ENCODE data around the gene RNF6. TPM values are rescaled to one million over a fixed set of nuclear protein-coding genes. Genes with fewer than 3 reads are reported as not detected.

RNF6 gene
- total RNA-seq, 1 experiment from 2014 or later = 19.5 TPM

DNA sequence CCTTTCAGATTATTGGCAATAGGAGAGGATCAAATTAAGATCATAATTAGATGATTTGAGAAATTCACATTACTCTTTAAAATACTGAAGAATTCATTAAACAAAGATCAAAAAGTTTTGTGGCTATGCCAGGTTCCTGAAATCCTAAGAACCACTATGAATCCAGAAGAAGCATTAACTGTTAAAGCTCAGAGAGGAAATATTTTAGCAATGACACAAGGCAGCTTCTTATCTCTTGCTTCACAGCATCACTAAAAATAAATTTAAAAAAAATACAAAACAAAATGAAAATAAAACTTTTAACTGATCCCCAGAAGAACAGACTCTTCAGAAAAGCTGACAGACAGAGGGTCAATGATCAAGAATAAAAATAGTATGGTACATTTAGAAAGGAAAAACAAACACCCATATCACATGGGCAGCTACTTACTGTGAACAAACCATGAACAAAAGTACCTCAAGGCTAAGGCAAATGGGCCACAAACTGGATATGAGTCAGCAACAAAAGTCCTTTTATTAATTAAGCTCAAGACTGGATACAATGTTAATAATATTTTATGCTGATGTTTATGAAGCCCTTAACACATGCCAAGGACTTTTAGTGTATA is 19.6 kb downstream of the RNF6 start:
- no peak overlapping the region for H3K56ac ChIP-seq (ENCODE audit: insufficient read length, low read depth, low read length)
- H2AFZ ChIP-seq (ENCODE audit: low read length) = no peak overlapping the region
- no peaks in the 10 kb centered on the region for H3K23me2 ChIP-seq (ENCODE audit: insufficient read length, low read depth, low read length, poor library complexity, severe bottlenecking)
- H3K79me2 ChIP-seq (ENCODE audit: insufficient read depth, low read length) = no peaks in the 10 kb centered on the region
- no peak overlapping the region for H3K23ac ChIP-seq (ENCODE audit: insufficient read length, low read depth, low read length)
- peaks cover 5 to 6% of the 10 kb centered on the region in 2 experiments; a peak in 3 of 4 replicates for H3K4me1 Mint-ChIP-seq
- H2BK12ac ChIP-seq (ENCODE audit: insufficient read length, low read depth, low read length) = no peak overlapping the region
- no peak overlapping the region for H3K9ac ChIP-seq (ENCODE audit: extremely low read depth, insufficient read length, low read length)
- no peak for TF ChIP-seq CTCF (conservative IDR thresholded peaks at IDR 0.05)
- H2AK5ac ChIP-seq (ENCODE audit: insufficient read length, low read length) = no peak overlapping the region
- H3K27ac Mint-ChIP-seq = no peak overlapping the region
- H3K27ac ChIP-seq (ENCODE audit: insufficient read length, low read depth, low read length) = no peak overlapping the region
- no peak overlapping the region for H2BK5ac ChIP-seq (ENCODE audit: insufficient read length, low read length)
- H4K8ac ChIP-seq (replicated peaks; ENCODE audit: insufficient read length, low read depth, low read length) = no peak overlapping the region
- no peak overlapping the region for H3K14ac ChIP-seq (ENCODE audit: insufficient read depth, low read length)
- no peak overlapping the region for H3K4me3 Mint-ChIP-seq
- no peak overlapping the region for H3T11ph ChIP-seq (ENCODE audit: low read length)
- no peak overlapping the region for H3K4me2 ChIP-seq (ENCODE audit: insufficient read depth, insufficient read length, low read length)
- DNase-seq = no peak
- no peak overlapping the region for H2BK15ac ChIP-seq (ENCODE audit: low read depth, low read length)
- H3K9me3 Mint-ChIP-seq = no peaks in the 10 kb centered on the region
- H3K79me1 ChIP-seq (ENCODE audit: insufficient read depth, low read depth, low read length, poor library complexity, severe bottlenecking) = no peaks in the 10 kb centered on the region
- H4K20me1 ChIP-seq (ENCODE audit: control insufficient read depth, insufficient read depth, insufficient read length) = no peaks in the 10 kb centered on the region
- H2BK120ac ChIP-seq (ENCODE audit: low read depth, low read length, poor library complexity, severe bottlenecking) = no peak overlapping the region
- H3K27me3 Mint-ChIP-seq (ENCODE audit: low read depth) = no peaks in the 10 kb centered on the region
- no peaks in the 10 kb centered on the region for H3K36me3 Mint-ChIP-seq (ENCODE audit: insufficient read depth in 1 of 3, low read depth in 3 of 3)
- H2BK20ac ChIP-seq (ENCODE audit: low read depth, low read length, poor library complexity, severe bottlenecking) = no peak overlapping the region
- no peak overlapping the region for H3K4ac ChIP-seq (ENCODE audit: low read depth, low read length)
- H3K27me3 ChIP-seq (ENCODE audit: insufficient read depth, low read length) = no peaks in the 10 kb centered on the region
- H4K91ac ChIP-seq (ENCODE audit: insufficient read length, low read depth, low read length) = no peak overlapping the region
- H4K5ac ChIP-seq (ENCODE audit: insufficient read length, low read depth, low read length) = no peak overlapping the region
- H3K4me1 ChIP-seq (ENCODE audit: insufficient read depth, low read length) = no peaks in the 10 kb centered on the region
- H3K18ac ChIP-seq (ENCODE audit: insufficient read length, low read depth, low read length) = no peak overlapping the region
- H3K9me3 ChIP-seq (ENCODE audit: control insufficient read depth, low read depth, low read length) = no peaks in the 10 kb centered on the region

All from H9 (cell line).